ENCODE measurements around the gene KCNB1. TPM values are rescaled to one million over a fixed set of nuclear protein-coding genes. Genes with fewer than 3 reads are reported as not detected.
A peak's percentile ranks its signal among the peaks of the same experiment; 100 is the strongest.

KCNB1 gene
- total RNA-seq, 1 donor from 2014 or later, result 5.8 TPM

- no peak for DNase-seq
Measured at GRCh38 chr20:49497398-49497669, 14.9 kb upstream of the KCNB1 start.

- no peak for DNase-seq
Measured at GRCh38 chr20:49496553-49497397, 14.3 kb upstream of the KCNB1 start.

- DNase-seq, result no peak
Measured at GRCh38 chr20:49496043-49496442, 13.6 kb upstream of the KCNB1 start.

GRCh38 chr20:49490689-49491088, 8.2 kb upstream of the KCNB1 start:
- DNase-seq, result no peak

GRCh38 chr20:49489688-49490087, 7.2 kb upstream of the KCNB1 start:
- no peak for DNase-seq

GRCh38 chr20:49486064-49486463, 3.6 kb upstream of the KCNB1 start:
- DNase-seq, result no peak

GRCh38 chr20:49485563-49485962, 3.1 kb upstream of the KCNB1 start:
- DNase-seq, result no peak

- DNase-seq, result peak; percentile 80
Measured at GRCh38 chr20:49484180-49485140, 2.0 kb upstream of the KCNB1 start.

- DNase-seq, result no peak
Measured at GRCh38 chr20:49483696-49484123, 1.2 kb upstream of the KCNB1 start.

GRCh38 chr20:49483018-49483695, 689 bp upstream of the KCNB1 start:
- no peak for DNase-seq

GRCh38 chr20:49482173-49482572, 295 bp downstream of the KCNB1 start:
- DNase-seq, result no peak

- no peak for DNase-seq
Measured at GRCh38 chr20:49481116-49481515, 1.4 kb downstream of the KCNB1 start.

GRCh38 chr20:49480236-49480635, 2.2 kb downstream of the KCNB1 start:
- no peak for DNase-seq

- no peak for DNase-seq
Measured at GRCh38 chr20:49479785-49480184, 2.7 kb downstream of the KCNB1 start.

GRCh38 chr20:49478754-49479689, 3.4 kb downstream of the KCNB1 start:
- DNase-seq, result no peak

- no peak for DNase-seq
Measured at GRCh38 chr20:49478266-49478665, 4.2 kb downstream of the KCNB1 start.

GRCh38 chr20:49477200-49477599, 5.3 kb downstream of the KCNB1 start:
- DNase-seq, result no peak

GRCh38 chr20:49476016-49476355, 6.5 kb downstream of the KCNB1 start:
- no peak for DNase-seq

GRCh38 chr20:49475292-49476015, 7.0 kb downstream of the KCNB1 start:
- no peak for DNase-seq

- no peak for DNase-seq
Measured at GRCh38 chr20:49471397-49471796, 11.1 kb downstream of the KCNB1 start.

GRCh38 chr20:49470922-49471321, 11.5 kb downstream of the KCNB1 start:
- no peak for DNase-seq
